CD4-positive, alpha-beta T cell treated with Interleukin-1 beta for 1 hour (primary cell): Measurements from ENCODE around the gene TCF4.

ENCODE experiments used
- DNase-seq, 2 donors: peaks; one replicate each; pipeline ENCODE4 v3.0.0-alpha.2; 2020 to 2022

The TCF4 gene

DNA sequence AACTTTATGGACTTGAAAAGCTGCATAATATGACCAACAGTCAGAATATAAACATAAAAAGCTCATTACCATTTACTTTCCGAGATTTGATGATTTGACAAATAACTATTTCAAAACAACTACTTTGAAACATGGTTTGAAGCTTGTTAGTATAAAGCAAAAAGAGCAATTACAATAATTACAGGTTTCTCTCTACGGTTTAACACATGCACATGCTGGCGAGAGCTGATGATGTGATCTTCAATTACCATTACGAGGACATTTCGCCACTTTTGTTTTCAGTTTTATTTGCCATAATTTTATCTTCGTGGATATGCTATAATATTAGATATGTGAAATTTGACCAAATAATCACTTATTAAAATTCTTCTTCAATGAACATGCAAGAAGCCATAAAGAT, 270.1 kb downstream of the TCF4 start:
- DNase-seq, result no peak

- no peak for DNase-seq
Measured at GRCh38 chr18:55317324-55317723, 270.7 kb downstream of the TCF4 start.

DNA sequence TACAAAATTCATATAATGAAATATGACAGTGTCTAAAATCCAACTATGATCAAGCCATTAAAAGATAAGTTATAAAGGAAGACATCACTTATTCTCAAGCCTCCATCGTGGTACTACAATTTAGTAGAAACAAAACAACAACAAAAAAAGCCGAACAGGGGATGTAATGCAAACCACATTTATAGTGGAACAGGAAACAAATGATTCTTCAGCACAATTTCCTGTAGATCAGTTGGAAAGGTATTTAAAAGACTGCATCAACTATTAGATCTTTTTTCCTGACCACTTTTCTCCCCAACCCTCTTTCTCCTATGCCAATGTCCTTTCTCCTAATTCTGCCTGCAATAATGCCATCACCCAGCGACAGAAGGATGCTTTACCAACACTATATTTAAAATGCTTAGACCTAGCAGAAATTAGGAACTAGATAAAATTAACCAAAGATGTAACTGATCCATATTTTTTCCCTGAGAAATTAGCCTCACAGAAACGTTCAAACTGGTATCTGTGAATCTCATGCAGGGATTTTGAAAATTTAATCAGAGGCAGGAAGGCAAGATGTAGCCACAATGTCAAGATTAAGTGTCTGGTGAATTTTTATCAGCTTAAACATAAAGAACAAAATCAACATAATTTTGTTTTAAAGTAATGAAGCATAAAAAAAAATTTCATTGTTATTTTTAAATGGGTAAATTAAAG, 271.4 kb downstream of the TCF4 start:
- DNase-seq, result no peak

DNA sequence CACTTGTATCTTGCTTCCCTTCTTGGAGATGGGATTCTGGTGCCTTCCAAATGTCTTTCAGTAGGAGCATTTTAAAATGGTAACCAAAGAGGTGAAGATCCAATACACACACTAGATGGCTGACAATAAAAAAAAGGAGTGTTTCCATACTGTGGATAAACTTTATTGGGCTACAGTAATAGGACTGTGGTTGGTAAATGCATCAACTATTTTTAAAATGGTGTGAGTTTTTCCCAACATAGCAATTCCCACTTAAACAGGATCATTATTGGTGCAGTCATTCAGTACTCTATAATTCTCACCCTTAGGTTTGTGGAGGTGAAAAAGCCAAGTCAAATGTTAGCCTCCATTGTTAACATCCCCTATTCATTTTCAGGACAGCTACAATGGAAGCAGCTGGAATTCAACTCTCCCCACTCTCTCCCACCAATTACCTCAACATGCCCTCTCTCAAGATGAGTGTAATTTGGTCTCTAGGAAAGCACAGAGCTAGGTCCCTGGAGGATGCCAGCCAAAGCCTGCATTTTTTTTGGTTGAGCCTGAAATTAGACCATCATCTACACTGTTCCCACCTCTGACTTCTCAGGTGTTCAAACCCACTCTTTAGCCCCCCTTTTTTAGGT, 273.3 kb downstream of the TCF4 start:
- no peak for DNase-seq

DNA sequence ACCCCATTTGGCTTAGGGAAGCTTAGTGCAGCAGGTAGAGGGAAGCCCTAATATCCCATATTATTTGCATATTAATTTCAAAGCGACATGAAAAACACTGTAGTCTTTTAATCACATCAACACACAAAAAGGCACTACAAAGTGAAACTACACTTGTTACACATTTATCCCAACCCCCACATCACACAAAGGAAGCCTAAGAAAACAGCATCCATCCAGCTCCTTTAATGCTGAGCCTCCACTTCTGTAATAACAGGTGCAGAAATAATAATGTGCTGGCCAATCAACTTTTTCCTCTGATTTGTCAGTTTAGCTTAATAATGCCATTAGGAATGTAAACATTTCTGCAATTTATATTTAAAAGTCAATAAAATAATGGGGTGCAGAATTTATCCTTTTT, 274.0 kb downstream of the TCF4 start:
- DNase-seq, result no peak

- DNase-seq, result no peak
Measured at GRCh38 chr18:55310863-55311262, 277.1 kb downstream of the TCF4 start.

DNA sequence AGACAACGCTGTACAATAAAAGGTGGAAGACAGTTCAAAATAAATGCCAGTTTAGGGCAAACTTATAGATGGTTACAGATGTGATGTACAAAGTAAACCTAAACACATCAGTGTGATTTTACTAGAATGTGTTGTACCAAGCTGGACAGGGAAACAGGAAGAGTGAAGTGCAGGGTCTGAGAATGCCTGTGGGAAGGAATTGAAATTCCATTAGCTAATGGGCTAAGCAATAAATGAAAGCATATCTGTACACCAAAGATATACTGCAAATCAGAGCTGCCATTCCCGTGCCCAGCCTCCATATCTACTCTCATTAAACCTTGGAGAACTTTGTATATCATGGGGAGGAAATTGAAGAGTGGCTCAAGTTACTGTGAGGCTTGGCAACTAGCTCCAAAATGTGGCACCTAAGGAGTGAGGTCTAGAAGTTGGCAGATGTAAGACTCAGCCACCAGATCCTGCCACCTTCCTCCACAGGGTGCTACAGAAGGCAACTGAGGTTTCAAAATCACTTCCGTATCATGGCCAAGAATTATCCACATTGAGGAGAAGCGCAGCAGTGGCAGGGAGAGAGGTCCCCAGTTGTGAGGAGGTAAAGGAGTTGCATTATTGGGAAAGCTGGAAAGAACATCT, 277.8 kb downstream of the TCF4 start:
- no peak for DNase-seq

- DNase-seq, result no peak
Measured at GRCh38 chr18:55309249-55309648, 278.7 kb downstream of the TCF4 start.

GRCh38 chr18:55307505-55307904, 280.5 kb downstream of the TCF4 start:
- DNase-seq, result no peak

DNA sequence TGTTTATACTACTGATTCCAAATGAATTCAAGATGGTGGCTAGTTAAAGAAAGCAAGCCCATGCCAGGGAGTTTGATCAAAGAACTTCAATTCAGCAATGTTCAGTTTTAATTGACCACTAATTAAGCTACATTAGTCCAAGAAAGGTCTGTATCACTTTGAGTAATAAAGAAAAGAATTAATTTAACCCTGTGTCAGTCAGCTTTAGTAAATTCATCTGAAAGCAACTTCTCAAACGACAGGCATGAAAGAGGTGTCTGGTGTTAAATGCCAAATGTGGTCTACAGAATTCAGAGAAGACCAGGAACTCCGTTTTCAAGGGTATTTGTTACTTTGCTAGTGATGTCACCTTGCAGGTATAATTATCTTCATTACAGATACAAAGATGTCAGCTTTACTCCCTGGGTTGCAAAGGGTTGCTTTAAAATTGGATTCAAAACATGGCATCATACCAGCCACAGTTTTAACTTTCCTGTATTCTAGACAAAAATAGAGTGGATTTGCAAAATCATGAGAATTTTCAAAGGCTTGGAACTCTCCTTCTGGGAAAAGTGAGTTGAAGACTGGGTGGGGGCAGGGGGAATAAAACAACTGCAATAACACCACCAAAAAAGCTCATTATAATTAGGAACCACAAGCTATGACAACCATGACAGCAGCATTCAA, 281.5 kb downstream of the TCF4 start:
- no peak for DNase-seq

- no peak for DNase-seq
Measured at GRCh38 chr18:55302167-55302833, 285.7 kb downstream of the TCF4 start.

GRCh38 chr18:55301824-55302166, 286.2 kb downstream of the TCF4 start:
- DNase-seq, result no peak

GRCh38 chr18:55300936-55301531, 287.0 kb downstream of the TCF4 start:
- DNase-seq, result no peak

DNA sequence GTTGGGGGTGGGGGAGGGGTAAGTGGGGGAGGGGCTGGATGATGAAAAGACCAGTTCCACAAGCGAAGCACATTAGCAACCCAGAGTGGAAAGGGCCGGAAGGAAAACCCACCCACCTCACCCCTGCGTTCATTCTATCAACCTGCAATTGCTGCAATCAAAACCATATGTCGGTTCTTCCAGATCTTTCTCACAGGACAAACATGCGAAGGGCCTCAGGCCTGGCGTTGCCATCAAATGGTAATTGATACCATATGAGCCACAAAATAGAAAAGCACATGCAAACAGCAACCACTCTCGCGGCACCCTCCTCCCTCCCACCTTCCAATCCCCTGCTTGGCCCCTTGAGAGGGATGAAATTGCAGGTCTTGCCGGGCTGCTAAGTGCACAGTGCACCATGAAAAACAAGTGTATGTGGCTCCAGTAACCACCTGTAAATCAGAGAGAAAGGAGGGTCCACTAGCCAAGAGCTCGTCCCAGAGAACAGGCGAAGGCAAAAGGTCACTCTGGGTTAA, 287.5 kb downstream of the TCF4 start:
- no peak for DNase-seq

DNA sequence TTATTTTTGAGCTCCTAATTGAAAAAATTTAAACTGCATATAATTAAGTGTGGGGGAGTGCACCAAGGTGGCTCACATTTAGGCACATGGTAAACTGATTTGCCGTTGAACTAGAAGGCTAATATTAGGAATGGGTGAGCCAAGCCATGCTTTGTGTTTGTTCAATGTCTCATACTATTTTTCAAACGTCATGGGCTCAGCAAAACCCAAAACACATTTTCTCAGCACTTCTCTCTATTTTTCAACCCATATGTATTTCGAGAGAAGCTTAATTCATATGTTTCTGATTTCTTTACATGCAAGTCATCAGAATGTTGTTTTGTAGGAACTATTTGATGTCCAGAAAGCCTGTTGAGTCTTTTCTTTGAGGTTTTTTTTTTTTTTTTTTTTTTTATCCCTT, 291.2 kb downstream of the TCF4 start:
- DNase-seq, result no peak

DNA sequence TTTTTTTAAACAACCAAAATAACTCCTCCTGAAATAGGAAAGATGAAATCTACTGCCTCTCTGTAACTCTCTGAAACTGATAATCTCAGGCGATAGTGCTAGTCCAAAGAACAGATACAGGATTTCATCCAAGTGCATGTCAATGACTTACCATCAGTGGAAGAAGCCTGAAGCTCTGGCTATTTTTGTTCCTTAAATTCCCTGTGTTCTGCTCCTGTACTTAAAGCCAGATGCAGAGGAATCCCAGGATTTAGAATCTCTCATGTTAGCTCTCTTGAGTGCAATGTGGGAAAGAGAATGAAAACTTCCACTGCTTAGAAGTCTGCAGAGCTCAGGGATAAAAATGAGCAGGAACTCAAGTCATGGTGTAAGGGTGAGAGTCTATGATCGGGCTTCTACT, 291.9 kb downstream of the TCF4 start:
- no peak for DNase-seq

DNA sequence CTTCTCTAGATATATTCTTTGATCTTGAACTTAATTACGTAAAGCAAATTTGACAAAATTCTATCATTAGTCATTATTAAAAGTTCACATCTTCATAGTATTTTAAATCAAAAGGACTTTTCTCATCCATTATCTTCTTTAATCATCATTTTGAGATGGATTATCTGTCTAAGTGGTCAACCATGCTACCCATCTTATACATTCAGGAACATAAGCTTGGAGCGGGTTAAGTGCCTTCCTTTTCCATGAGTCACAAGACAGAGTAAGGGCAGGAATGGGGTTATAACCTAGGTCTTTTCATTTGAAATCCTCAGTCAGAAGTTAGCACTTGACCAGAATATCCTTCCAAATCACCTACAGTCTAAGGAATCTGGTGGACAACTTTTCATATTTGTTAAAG, 297.1 kb downstream of the TCF4 start:
- DNase-seq, result no peak

GRCh38 chr18:55289775-55290174, 298.2 kb downstream of the TCF4 start:
- no peak for DNase-seq

- no peak for DNase-seq
Measured at GRCh38 chr18:55289048-55289447, 298.9 kb downstream of the TCF4 start.

- no peak for DNase-seq
Measured at GRCh38 chr18:55287935-55288868, 299.8 kb downstream of the TCF4 start.

DNA sequence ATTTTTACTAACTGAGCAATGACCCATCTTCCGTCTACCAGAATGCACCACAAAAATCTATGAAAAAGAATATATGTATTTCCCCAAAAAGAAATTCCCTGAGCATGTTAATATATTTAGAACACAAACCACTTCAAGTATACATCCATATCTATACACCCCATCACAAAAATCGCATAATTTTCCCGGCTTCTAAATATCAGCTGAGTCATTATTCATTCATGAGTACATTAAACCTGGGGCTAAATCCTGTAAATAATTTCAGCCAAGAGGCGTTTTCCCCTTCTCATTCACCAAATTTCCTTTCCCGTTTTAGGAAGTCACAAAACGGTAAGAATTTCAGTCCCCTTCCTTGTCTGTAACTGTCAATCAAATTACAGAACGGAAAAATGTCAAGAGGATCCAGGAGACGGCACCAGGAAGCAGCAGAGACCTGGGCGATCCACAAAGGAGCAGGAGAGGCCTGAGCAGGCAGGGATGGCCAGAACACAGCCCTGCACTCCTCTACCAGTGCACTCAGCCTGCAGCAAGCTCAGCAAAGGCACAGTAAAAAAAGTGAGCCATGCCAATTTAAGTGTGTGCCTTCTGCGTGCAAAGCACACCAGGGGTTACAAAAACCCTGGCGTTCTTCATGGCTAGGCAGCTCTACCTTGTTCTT, 300.7 kb downstream of the TCF4 start:
- no peak for DNase-seq
